Activated CD8-positive, alpha-beta memory T cell treated with anti-CD3 and anti-CD28 coated beads, Interleukin-2, amount 50 U/mL, for 1 hour (primary cell): ENCODE data around the gene C17orf107.
"Not testable (repeated sequence)": the region's sequence is repeated elsewhere in the genome, so short reads cannot be mapped to it uniquely, and the experiment has no call there.

Experiments
- DNase-seq: peaks from one replicate; pipeline ENCODE4 v3.0.0-alpha.2; 2020; ENCODE audit errors: extremely low read depth

The C17orf107 gene

DNA sequence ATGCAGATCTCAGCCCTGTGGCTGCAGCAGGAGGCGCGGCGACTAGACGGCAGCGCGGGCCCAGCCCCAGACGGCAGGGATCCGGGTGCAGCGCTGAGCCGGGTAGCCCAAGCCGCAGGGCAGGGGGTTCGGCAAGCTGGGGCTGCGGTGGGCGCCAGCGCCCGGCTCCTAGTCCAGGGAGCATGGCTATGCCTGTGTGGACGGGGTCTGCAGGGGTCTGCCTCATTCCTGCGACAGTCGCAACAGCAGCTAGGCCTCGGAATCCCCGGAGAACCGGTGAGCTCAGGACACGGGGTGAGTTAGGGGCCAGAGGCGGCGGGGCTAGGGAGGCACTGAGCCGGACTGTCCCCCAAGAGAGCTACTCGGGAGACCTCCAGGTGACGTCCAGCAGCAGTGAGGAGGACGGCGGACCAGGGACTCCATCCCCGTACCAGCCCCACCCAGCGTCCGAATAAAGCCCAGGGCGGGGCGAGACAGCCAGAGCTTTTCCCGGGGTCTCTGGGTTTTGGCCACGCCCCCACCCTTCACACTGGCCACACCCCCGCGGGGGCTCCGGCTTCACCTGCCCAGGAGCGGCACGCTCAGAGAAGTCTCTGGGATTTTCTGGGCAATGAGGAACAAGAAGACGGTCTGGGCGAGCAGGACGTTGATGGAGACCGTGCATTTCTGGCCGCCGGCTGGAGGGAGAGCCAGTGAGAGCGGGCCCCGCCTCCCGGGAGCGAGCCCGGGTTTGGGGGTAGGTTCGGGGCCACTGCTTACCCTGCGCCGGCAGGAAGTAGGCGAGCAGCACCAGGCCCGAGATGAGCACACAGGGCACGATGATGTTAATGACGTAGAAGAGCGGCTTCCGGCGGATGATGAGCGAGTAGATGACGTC lies 1.1 kb downstream of the C17orf107 start:
- no peak for DNase-seq

DNA sequence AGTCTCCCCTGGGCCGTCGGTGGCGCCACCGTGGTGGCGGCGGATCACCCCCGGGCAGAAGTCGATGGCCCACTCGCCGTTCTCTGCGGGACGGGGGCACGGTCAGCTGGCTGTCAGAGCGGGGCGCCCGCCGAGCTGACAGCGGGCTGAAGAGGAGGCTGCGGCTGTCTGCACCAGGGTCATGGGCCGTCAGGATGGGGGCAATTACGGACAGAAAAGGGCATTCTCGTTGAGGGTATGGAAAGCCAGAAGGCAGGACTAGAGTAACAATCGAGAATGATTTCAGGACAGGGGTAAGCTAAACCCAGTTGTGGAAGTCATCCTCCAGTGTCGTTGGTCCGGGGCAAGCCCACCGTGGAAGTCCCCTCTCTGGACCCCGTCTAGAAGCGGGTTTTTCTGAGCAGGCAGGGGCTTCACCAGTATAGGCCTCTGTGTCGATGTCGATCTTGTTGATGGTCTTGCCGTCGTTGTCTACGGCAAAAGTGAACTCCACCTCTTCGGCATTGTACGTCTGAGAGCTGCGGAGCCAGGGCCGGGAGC lies 1.8 kb downstream of the C17orf107 start:
- no peak for DNase-seq

DNA sequence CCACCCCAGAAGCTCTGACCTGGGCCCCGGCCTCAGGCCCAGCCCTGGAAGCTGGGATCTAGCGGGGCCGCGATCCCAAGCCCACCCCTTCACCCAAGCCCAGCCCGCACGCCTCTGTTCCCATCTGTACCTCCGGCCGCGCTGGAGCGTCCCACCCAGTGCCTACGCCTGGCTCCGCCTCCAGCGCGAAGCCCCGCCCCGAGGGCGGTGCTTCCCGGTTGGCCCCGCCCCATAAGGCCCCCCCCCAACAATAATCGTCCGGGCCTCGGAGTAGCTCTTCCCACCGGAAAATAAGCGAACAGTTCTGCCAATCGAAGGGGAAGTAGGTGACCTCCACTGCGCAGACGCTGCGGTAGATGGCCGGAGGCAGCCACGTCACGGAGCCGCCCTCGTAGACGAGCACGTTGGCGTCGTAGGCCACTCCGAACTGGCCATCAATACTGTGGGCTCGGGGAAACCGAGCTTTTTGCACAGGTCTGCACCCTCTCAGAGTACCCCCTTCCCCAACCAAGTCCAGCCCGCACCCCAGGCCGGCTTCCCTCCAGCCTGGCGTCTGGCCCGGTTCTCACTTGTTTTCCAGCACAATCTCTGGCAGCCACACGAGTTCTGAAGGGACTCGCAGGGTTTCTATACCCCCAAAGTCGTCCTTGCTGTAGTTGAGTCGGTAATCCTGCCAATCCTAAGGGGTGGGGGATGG lies 2.5 kb downstream of the C17orf107 start:
- DNase-seq = no peak

DNA sequence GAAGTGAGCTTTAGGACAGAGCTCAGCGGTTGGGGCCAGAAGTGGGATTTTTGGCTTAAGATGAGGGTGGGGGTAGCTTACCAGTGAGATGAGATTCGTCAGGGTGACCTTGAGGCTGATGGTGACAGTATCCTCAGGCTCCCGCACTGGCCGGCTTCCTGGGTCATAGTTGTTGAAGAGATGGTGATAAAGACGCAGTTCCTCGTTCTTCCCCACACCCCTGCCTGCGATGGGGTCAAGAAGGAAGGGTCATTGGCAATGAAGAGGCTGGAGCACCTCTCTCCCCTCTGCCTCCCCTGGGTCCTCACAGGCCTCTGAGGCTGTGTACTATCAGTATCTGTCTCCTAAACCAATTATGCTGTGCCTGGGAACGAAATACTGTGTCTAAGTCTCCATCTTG lies 3.2 kb downstream of the C17orf107 start:
- DNase-seq = no peak

- no peak for DNase-seq
Observed at GRCh38 chr17:4903051-4903818, 3.9 kb downstream of the C17orf107 start, which contains the start of gene CHRNE. Gene CHRNE (minus strand): TSS chr17:4903098. CDS start chr17:4903063, 35 bp downstream.

DNA sequence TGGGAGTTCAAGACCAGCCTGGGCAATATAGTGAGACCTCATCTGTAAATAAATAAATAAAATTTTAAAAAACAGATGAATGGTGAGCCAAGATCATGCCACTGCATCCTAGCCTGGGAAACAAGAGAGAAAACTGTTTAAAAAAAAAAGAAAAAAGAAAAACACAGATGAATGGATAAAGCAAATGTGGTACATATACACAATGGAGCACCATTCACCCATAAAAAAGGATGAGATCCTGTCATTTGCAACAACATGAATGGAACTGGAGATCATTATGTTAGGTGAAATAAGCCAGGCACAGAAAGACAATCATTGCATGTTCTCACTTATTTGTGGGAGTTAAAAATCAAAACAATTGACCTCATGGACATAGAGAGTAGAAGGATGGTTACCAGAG lies 7.3 kb downstream of the C17orf107 start:
- not testable (repeated sequence) for DNase-seq

DNA sequence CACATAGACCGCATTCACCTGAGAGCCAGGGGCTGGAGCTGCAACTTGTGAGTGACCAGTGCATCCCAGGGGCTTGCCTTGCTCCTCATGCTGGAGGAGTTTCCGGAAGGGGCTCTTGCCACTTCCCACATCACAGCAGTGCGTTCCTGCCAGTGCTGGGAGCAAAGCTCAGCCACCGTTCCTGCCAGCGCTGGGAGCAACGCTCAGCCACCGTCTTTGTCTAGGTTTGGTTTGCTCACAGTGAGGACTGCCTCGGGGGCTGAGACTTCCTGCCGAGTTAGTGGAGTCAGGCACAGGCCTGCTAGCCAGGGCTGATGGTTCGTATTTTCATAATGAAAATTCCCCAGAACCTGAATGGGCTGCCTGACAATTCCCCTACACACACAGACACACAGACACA lies 9.0 kb downstream of the C17orf107 start:
- DNase-seq = no peak

DNA sequence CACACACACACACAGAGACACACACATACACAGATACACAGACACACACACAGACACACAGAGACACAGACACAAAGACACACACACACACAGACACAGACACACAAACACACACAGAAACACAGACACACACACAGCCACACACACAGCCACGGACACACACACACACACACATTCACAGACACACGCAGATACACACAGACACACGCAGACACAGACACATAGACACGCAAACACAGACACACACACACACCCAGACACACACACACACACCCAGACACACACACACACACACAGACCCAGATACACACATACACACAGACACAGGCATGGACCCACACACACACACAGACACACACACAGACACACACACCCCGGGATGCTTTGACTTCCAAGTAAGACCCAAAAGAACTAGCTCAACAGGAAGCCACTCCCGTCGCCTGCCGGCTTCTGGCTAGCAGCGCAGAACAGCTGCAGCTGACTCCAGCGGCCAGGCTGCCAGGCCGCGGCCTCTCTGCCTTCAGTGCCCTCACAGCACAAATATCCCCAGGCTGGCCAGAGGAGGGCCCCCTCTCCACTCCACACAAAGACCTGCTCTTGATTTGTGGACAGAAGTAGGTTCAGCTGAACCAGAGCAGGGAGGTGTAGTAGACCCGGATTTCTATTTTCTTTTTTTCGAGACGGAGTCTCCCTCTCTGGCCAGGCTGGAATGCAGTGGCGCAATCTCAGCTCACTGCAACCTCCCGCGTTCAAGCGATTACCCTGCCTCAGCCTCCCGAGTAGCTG lies 9.6 kb downstream of the C17orf107 start:
- DNase-seq = no peak

GRCh38 chr17:4913994-4914393 lies 14.7 kb downstream of the C17orf107 start:
- no peak for DNase-seq

- DNase-seq = not testable (repeated sequence)
Observed at GRCh38 chr17:4914551-4914950, 15.2 kb downstream of the C17orf107 start.

DNA sequence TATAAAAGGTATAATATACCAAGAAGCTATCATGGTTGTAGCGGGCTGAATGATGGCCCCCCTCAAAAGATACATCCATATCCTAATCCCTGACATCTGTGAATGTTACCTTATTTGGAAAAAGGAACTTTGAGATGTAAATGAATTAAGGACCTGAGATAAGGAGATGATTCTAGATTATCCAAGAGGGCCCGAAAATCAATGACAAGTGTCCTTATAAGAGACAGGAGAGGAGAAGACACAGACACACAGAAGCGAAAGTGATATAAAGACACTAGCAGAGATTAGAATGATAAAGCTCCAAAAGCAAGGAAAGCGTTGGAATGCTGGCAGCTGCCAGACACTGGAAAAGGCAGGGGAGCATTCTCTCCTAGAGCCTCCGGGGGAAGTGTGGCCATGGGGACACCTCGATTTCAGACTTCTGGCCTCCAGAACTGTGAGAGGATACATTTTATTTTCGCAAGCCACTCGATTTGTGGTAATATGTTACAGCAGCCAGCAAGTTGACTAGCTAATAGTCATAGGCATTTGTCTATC lies 20.2 kb downstream of the C17orf107 start:
- DNase-seq = no peak

- no peak for DNase-seq
Observed at GRCh38 chr17:4920351-4921048, 21.2 kb downstream of the C17orf107 start.

DNA sequence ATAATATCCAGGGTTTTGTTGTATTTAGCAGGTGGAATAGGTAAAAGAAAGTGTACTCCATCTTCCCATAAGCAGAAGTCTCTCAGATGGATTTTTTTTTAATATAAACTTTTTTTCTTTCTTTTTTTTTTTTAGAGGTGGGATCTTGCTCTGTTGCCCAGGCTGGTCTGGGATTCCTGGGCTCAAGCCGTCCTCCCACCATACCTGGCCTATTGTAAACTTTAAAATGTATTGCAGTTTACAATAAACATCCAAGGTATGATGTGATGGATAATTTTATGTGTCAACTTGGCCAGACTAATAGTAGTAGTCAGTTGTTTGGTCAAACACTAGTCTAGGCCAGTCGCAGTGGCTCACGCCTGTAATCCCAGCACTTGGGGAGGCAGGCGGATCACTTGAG lies 22.0 kb downstream of the C17orf107 start:
- DNase-seq = no peak

- not testable (repeated sequence) for DNase-seq
Observed at GRCh38 chr17:4926577-4927335, 27.4 kb downstream of the C17orf107 start.

DNA sequence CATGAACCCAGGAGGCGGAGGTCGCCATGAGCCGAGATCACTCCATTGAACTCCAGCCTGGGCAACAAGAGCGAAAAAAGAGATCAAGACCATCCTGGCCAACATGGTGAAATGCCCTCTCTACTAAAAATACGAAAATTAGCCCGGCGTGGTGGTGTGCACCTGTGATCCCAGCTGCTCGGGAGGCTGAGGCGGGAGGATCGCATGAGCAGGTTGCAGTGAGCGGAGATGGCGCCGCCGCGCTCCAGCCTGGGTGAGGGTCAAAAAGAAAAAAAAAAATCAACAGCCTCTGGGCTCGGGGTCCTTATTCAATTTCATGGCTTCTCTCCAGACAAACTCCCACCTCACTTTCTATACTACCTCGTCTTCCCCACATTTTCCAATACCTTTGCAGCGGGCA lies 29.5 kb downstream of the C17orf107 start:
- DNase-seq = no peak

- no peak for DNase-seq
Observed at GRCh38 chr17:4931963-4932362, 32.6 kb downstream of the C17orf107 start, which contains the start of gene GP1BA. Gene GP1BA (plus strand): TSS chr17:4932277. CDS start chr17:4932605, 328 bp downstream.

DNA sequence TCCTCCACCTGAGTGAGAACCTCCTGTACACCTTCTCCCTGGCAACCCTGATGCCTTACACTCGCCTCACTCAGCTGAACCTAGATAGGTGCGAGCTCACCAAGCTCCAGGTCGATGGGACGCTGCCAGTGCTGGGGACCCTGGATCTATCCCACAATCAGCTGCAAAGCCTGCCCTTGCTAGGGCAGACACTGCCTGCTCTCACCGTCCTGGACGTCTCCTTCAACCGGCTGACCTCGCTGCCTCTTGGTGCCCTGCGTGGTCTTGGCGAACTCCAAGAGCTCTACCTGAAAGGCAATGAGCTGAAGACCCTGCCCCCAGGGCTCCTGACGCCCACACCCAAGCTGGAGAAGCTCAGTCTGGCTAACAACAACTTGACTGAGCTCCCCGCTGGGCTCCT lies 33.4 kb downstream of the C17orf107 start:
- no peak for DNase-seq

DNA sequence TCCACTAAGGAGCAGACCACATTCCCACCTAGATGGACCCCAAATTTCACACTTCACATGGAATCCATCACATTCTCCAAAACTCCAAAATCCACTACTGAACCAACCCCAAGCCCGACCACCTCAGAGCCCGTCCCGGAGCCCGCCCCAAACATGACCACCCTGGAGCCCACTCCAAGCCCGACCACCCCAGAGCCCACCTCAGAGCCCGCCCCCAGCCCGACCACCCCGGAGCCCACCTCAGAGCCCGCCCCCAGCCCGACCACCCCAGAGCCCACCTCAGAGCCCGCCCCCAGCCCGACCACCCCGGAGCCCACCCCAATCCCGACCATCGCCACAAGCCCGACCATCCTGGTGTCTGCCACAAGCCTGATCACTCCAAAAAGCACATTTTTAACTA lies 34.3 kb downstream of the C17orf107 start:
- DNase-seq = no peak
